Glomerular endothelial cell (primary cell): ENCODE results near the gene FGF8. TPM values are rescaled to one million over a fixed set of nuclear protein-coding genes. Genes with fewer than 3 reads are reported as not detected.

Experiments used
- DNase-seq: peaks from one replicate; pipeline ENCODE4 v3.0.0-alpha.2; 2011; ENCODE audit warnings: low read depth, low spot score; ENCODE audit errors: extremely low read depth
- total RNA-seq: library from RNA; depleted of rRNA; stranded (reverse); fragments of >200 nt; gene quantifications from 2 replicates; pipeline ENCODE4 v1.2.3, GENCODE V29; 2015

FGF8 gene
- total RNA-seq, 1 donor from 2014 or later, result not detected

DNA sequence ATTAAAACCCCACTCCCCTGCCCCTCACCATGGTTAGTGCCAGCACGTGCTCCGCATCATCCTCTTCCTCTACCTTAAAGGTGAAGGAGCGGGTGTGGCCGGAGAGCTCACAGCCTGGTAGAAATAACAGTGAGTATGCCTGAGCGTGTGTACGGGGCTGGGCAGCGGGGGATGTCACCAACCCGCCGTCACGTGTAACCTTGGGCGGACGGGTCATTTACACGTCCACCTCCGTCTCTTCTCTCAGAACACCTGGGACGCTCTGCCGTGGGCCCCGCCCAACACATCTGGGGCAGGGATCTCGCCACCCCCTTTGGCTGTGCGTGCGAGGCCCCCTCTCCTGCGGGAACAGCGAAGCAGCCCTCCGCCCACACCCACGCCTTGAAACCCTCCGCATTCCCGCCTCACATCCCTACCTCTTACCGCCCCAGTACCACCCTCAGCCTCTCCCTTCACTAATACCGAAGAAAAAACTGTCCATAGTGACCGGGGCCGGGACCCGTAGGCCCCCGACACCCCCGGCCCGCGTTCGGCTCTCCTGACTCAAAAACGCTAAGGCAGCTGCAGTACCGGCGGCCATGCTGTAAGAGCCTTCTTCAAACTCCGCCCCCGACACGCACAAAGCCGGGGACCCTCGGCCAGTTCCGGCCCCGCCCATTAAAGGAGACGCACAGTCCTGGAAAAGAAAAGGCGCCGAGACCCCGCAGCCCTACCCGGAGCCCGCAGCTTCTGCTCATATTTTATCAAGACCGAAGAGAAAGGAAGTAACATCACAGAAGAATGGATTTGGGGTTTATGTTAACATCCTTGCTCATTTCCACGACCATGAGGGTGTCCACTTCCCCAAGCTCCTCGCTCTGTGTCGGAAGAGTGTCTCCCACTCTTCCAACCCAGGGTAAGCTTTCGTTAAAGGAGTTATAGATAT is 7.2 kb upstream of the FGF8 start, which contains the start of gene NPM3:
TSS of gene NPM3 (minus strand) at position 636 of the 925 bp plus-strand sequence. CDS start at position 580, 56 bp downstream.
- DNase-seq, result no peak

DNA sequence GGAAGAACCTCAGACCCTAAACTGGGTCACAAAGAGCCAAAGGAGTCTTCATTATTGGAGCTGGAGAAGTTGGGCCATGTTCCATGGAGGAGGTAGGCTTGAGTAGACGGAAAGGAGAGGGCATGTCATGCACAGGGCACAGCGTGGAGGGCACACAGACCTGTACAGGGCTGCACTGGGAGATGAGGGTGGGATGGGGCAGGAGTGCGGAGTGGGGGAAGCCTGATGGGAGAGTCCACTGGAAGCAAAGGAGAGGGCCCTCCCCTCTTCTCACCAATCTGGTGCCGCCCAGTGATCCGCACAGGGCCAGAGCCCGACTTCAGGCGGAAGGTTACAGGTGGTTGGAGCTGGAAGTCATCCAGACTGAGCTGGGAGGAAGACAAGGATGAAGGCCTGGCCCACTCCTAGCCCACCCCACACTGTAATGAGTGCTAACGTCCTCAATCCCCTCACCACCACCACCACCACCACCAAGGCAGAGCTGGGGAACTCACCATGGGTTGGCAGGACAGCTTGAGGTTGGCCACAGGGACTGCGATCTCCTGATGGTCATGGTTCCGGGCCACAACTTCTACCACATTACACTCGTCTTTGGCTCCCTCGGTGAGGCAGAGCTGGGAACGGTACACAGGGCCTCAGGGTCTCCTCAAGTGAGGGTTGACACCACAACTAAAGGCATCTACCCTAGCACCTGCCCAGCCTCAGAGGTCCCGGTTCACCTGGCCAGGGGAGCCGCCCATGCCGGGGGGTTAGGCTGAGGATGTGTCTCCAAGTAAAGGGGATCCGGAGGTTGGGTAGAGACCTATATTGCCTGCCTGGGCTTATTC is 6.3 kb upstream of the FGF8 start:
- no peak for DNase-seq

DNA sequence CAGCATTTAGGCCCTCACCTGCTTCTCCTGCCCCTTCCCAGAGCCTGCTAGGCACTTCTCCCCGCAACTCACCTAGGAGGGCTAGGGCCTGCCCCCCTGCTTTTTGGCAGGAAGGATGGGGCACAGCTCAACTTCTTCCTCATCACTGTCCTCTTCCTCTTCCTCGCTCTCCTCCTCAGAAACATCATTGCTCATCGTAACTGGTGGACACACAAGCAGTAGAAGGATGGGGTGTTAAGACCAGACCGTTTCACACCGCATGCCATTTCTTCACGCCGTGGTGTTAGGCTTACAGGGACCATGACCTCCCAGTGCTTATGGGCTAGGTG is 5.7 kb upstream of the FGF8 start:
- DNase-seq, result no peak

DNA sequence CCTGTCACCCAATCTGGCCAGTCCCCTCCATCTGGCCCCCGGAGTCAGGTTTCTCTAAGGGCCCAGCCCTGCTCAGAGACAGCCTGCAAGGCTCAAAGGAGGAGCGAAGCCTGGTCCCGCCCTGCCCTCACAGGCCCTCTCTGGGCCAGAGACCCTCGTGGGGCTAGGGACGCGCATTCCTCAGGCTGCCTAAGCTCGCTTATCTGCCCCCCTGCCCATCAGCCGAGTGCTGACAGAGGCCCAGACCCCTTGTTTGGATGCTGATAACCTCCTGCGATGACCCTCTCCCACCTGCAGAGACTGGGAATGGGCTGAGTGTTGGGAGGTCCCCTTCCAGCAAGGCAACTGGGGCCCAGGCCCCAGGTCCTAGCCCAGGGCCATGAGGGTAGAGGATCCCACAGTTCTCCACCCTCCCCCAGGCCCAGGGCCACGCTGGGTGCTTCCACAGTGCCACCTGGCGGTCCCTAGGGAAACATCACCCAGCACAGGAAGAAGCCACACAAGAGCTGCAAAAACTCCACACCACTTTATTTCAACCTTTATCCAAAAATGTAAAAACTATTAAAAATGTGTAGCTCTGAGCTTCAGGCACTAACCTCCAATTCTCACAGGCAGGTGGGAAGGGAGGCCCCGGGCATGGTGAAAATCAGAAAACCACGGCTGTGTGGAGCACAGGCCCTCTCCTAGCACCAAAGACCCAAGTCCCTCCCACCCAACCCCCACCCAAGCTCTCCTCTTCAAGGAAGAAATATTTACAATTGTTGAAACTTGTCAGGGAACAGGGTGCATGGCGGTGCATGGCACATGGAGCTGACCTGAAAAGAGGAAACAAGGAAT is 5.1 kb upstream of the FGF8 start:
- no peak for DNase-seq

DNA sequence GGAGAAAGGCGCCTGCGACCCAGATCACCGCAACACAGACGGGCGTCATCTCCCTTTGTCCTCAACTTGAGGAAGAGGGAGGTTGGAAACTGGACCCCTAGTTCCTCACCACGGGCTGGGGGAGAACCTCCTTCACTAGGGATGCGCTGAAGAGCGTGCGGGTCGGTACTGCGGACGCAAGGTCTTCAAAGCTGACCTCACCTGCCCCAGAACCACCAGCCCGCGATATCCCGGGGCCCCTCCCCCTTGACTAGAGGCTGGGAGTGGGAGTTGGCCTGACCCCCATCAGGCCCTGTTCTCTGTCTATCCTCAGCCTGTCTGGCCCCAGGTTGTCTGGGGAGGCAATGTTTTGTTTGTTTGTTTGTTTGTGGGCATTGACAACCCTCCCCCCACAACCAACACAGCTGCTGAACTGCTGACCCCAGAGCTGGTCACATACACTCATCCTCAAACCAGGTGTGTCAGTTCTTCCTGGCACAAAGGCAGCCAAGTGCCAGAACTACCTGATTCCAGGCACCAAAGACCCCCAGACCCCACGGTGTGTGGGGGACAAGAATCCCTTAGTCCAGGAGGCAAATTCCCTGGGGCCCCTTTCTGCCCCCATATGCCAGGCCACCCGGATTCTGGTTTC is 4.4 kb upstream of the FGF8 start:
- DNase-seq, result no peak

DNA sequence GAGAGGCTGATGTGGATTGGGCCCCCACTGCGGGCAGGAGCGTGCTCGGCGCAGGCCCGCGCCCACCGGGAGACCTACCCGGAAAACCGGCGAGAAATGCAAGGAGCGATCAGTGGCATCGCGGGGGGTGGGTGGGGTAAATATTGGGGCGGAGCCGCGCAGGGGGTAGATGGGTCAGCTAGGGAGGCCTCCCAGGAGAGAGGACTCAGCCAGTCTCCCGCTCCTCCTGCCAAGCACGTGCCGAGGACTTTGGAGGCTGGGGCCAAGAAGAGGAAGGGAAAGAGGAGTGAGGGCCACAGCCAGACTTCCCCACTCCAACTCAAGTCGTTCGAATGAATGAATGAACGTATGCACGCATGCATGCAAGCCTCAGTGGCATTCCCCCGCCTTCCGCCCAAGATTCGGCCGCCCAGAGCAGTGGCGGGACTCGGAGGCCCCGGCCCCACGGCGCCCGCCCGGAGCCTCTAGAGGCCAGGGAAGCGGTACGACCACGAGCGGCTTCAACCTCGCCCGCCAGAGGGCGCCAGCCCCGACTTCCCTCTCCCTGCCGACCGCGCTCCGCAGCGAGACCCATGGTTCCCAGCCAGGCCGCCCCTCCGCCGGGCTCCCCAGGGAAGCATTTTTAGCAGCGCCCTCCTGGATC is 3.8 kb upstream of the FGF8 start:
- no peak for DNase-seq

DNA sequence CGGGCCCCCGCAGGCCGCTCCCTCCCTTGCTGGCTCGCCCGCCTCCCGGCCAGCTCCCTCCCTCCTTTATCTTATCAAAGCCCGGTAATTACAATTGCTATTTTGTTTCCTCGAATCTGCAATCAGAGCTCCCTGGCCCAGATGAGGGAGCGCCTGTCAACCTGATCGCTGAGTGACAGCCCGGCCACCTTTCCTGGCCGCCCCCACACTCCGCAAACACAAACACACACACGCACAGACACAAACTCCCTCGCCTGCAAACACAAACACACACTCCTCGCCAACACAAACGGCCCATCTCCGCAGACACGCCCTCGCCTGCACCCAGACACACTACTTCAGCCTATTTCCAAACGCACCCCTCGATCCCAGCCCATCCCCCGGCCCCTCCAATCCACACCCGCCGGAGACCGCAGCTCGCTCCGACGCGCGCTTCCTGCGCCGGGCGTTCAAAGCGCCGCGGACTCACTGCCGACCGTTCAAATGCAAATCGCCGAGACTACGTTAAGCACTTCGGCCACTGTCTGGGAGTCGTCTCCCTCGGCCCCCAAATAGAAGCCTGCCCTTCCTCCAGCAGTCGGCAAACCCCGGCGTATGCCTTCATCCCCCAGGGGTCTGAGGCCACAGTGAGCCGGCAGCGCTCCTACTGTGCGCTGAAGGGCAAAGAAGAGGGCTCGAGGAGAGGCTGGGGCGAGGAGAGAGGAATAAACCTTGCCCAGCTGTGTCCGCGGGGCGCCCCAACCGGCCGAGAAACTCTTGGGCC is 3.0 kb upstream of the FGF8 start:
- DNase-seq, result no peak

DNA sequence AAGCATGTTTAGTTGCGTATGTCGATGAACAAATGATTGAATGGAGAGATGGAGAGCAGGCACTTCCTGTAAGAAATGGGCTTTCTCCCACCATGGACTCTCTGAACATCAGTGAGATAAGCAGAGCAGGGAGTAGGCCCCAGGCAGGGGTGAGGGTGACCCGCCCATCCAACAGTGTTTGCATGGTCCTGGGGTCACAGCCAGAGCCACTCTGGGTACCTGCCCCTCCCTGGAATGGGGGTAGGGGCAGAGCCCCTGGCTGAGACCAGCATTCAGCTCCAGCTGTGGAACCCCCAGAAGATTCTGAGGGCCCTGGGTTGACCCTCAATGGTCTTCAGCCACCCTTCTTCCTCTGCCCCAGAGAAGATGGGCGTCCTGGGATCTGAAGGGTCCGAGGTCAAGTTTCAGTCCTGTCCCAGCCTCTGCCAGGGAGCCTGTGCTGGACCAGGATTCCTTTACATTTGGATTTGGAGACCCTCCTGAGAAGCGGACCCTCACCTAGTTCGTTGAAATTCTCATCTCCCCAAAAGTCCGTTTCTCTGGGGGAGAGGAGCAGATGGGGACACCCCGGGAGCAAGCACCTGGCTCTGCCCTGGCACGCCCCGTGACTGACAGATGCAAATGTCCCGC is 2.4 kb upstream of the FGF8 start:
- DNase-seq, result no peak

DNA sequence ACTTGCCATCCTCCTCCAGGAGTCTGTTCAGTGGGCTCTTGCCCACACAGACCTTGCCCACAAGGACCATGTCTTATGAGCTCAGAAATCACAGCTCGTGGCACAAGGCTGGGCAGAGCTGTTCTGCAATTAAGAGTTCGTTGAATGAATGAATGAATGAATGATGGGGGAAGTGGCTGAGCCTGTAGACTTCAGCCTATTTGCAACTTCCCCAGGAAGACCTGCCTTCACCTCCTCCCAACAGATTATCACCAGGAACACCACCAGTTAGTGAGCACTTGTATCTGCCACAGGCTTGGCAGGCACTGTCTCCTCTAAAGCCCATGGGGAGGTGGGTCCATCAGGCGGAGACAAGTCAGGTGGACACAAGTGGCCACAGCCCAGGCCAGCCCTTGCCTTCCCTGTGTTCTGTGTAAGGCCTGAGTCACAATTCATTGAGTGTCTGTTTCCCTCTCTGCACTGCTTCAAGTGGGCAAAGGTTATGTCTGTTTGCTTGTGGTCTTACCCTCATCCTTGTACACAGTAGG is 1.8 kb upstream of the FGF8 start:
- DNase-seq, result no peak

DNA sequence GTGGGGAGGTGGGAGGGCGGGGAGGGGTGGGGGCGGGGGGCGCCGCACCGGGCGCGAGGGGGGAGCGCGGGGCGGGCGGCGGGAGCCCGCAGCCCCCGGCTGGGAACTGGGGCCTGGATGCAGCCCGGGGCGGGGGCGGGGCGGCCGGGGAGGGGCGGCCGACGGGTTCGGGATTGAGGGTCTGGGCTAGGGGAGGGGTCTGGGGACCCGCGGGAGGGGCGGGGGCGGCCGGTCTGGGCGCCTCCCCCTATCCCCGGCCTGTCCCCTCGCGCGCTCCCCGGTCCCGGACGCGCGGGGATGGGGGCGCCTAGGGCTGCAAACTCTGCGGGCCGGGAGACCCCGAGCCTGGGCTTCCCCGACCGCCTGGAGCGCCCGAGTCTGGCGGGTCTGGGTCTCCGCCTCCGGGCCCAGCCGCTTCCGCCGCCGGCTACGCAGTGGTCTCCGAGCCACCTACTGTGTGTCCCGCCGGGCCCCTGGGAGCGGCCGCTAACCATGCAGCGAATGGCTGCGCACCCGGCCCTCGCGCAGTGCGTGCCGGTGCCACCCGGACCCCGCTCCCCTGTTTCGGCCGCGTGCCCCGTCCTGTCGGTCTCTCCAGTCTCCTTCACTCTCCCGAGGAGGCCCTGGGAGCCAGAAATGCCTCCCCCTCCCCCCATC is 375 bp upstream of the FGF8 start:
- no peak for DNase-seq

DNA sequence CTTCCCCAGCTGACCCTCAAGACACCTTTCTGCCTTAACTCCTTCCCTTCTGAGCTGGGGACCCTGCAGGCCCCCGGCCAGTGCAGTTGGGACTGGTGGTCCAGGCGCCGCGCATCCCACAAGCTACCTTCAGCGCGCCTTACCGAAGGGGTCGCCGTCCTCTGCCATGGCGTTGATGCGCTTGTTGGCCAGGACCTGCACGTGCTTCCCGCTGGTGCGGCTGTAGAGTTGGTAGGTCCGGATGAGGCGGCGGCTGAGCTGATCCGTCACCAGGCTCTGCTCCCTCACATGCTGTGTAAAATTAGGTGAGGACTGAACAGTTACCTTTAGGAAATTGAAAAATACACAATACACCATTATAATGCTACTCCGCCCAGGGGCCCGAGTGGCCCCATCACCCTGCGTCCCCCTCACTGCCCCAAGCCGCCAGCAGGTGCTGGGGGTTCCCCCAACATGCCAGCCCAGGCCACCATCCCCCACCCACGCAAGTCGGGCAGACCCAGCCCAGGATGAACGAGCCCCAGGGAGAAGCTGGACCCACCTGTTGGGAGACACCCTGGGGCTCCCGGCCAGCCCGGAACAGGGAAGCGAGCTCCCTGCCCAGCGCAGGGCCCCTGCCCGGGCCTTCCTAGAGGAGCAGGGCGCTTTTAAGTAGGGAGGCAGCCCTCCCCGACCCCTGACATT is 1.2 kb downstream of the FGF8 start:
- no peak for DNase-seq

DNA sequence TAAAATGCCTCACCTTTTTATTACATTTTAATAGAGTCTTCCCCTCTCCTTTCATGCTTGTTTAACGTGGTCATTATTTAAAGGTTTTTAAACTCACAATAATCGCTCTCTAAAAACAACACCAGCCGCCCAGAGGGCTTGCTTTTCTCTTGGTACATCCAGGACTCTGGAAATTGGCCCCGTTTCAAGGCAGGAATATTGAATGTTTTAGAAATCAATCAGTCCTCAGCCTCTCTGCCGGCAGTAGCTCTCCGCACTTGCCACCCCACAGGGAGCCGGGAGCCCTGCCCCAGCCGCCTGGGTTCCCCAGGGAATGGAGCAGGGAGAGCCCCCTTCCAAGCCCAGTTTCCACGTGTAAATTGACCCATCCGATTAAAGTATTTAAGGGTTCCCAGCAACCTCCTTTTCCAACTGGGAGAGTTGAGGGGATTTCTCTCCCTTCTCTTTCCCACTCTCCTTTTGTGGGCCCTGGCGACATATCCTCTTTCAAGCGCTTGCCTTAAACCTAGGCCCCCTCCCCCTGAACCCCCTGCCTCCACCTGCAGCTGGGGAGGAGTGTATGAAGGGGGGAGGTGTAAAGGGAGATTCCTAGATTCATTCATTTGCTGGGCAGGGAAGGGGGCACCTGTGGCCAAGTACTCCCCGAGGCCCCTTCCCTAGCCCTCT is 1.9 kb downstream of the FGF8 start:
- no peak for DNase-seq

DNA sequence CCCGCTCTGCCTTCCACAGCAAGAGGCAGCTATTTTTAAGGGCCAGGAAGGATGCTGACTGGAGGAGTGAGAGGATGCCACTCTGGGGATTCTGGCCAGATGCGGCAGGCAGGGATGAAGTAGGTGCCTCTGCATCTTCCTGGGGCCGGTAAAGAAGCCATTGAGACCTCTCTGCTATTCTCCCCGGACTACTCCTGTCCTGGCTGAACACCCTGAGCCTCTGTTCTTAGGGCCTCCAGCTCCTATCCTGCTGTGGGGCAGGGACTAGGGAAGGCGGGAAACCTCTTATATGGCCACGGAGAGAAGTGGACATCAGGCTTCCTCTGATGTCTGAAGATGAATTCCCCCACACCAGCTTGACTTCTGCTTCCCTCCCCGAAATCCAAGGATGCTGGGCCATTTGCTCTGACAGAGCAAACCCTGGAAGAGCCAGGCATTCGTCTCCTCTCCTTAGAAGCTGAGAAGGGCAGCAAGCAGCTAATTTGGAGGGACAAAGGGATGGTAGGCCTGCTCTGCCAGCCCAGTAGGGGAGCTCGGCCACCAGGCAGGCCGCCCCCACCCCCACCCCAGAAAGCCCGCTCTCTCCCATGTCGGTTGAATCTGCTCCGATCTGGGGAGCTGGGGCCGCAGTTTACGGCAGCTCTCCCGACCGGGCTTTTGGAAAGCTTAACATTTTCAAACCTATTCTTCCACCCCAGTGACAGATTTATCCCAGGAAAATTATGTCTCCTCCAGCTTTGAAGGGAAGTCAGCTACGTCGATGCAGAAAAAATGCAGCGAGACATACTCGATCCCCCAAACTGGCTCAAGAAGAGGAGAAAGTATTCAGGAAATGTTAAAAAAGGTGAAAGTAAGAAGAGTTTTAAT is 2.8 kb downstream of the FGF8 start:
- no peak for DNase-seq

DNA sequence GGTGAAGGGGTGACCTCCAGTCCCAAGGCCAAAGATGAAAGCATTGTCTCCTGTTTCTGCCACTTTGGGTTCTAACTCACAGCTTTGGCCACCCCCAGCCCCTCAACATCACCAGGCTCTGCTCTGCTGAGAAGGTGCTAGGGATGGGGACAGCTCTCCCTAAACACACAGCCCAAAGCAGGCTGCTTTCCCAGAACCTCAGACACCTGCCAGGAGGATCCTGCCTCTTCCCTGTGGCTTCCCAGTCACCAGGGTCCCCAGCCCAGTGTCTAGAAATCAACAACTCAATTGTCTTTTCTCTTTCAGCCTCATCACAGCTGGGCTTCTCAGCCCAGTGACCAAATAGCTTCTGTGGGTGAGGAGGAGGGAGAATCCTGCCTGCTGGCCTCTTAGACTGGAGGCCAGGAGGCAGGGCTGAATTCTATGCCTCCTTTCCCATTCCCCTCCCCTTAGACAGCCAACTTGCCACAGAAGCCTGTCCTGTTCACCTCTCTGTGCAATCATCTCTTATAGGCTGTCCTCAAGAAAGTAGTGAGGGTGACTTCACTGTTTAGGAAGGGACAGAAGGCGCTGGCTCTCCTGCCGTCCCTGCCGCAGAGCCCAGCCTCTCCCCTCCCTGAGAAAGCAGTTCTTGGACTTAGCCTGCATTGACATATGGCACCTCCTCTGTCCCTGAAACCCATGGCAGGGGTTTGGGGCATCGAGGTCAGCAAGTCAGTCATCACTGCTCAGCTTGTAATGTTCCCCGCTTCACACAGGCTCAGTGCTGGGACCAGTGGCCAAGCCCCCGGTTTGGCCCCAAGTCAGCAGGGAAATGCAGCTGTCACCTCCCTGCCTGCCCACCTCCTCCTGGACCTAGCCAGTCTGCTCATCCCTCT is 3.7 kb downstream of the FGF8 start:
- no peak for DNase-seq

DNA sequence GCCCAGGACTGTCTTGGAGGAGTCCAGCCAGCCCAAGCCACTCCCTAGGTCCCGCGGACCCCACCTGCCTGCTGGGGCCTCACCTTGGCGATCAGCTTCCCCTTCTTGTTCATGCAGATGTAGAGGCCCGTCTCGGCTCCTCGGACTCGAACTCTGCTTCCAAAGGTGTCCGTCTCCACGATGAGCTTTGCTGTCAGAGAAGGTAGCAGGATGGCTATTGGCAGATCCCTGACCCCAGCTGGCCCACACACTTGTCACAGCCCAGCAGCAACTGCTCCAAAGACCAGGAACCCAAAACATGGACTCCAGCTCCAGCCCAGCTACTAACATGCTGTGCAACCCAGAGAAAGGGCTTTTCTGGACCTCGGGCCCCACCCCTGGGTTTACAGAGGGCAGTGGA is 4.5 kb downstream of the FGF8 start:
- no peak for DNase-seq
